Stomach (tissue), 9 donors: ENCODE data around the gene NPHP4. TPM values are rescaled to one million over a fixed set of nuclear protein-coding genes. Genes with fewer than 3 reads are reported as not detected.

Source experiments
- DNase-seq, 2 donors: peaks; one replicate each; pipeline versions ENCODE4 v3.0.0 to v3.0.0-alpha.2; 2013 to 2019
- H3K27ac ChIP-seq, 5 donors: fragments of 200-600 bp in 4 of 5; sonication (generic) in 4 of 5; one replicate each; pipeline ENCODE4 v1.5.1; 2013 to 2019; ENCODE audit warnings: mild to moderate bottlenecking in 1 of 5, moderate library complexity in 1 of 5
- H3K27me3 ChIP-seq, 3 donors: fragments of 200-600 bp; sonication (generic); one replicate each; pipeline ENCODE4 v1.5.1; 2017 to 2019; ENCODE audit warnings: mixed run types in 1 of 3
- H3K36me3 ChIP-seq, 4 donors: fragments of 200-600 bp; sonication (generic); 1 replicate in 3 of 4; 2 replicates in 1 of 4; pipeline ENCODE4 v1.5.1; 2016 to 2019
- H3K4me1 ChIP-seq, 4 donors: fragments of 200-600 bp; sonication (generic); one replicate each; pipeline ENCODE4 v1.5.1; 2016 to 2019
- H3K4me3 ChIP-seq, 4 donors: fragments of 200-600 bp; sonication (generic) in 3 of 4; one replicate each; pipeline ENCODE4 v1.5.1; 2016 to 2019; ENCODE audit warnings: mild to moderate bottlenecking in 1 of 4
- H3K9me3 ChIP-seq, 4 donors: fragments of 200-600 bp; sonication (generic); one replicate each; pipeline ENCODE4 v1.5.1; 2016 to 2019
- EP300 ChIP-seq: sonication (generic); formaldehyde crosslinking; IDR thresholded peaks from one replicate; pipeline ENCODE4 v1.6.1; 2017; ENCODE audit warnings: antibody characterized with exemption
- POLR2A ChIP-seq, 4 donors: fragments of 450-650 bp; IDR thresholded peaks; one replicate each; pipeline ENCODE4 v1.6.1; 2016; ENCODE audit warnings: antibody characterized with exemption in 4 of 4, control low read depth in 2 of 4, mild to moderate bottlenecking in 1 of 4, moderate library complexity in 1 of 4
- POLR2AphosphoS5 ChIP-seq, 3 donors: sonication (generic); formaldehyde crosslinking; IDR thresholded peaks; one replicate each; pipeline ENCODE4 v1.6.1; 2016; ENCODE audit warnings: antibody characterized with exemption in 3 of 3
- WGBS, 5 donors: extraction: QIAGEN DNeasy Blood & Tissue Kit in 3 of 5; methylation state at CpG; one replicate each; pipeline versions ENCODE4 v1.1.5 to v1.1.7; 2013 to 2018; 5-methylcytosine and 5-hydroxymethylcytosine counted together
- intact Hi-C: fragments of 100-400 bp; cut with DNase I; formaldehyde crosslinking; loops from one replicate; pipeline ENCODE4 v1.15.1; 2023; ENCODE audit warnings: low total_unique reads
- polyA plus RNA-seq, 3 donors: library from polyadenylated mRNA; stranded (reverse); fragments of 200-250 nt; gene quantifications; one replicate each; pipeline ENCODE4 v1.2.3, GENCODE V29; 2013
- total RNA-seq, 5 donors: library from RNA; depleted of rRNA; stranded (reverse); fragments of >200 nt; gene quantifications; one replicate each; pipeline versions ENCODE4 v1.1.0 to v1.2.3, GENCODE V29; 2014 to 2016
- TF ChIP-seq, protein P1 (sequence below), 7 experiments: fragments of 450-650 bp in 4 of 7; fragments of 200-600 bp in 3 of 7; sonication (generic) in 3 of 7; IDR thresholded peaks; one replicate each; pipeline ENCODE4 v1.5.1; 2016 to 2019; ENCODE audit warnings: antibody characterized with exemption in 7 of 7, control low read depth in 2 of 7, mild to moderate bottlenecking in 1 of 7
- donor health status: healthy with polysubstance abuse.
- donor health status: Bipolar disorder and iron deficiency.
- donor health status: healthy.

The NPHP4 gene
- total and polyA plus RNA-seq, 8 donors: 1.9 to 29.7 (median 7.3) TPM

DNA sequence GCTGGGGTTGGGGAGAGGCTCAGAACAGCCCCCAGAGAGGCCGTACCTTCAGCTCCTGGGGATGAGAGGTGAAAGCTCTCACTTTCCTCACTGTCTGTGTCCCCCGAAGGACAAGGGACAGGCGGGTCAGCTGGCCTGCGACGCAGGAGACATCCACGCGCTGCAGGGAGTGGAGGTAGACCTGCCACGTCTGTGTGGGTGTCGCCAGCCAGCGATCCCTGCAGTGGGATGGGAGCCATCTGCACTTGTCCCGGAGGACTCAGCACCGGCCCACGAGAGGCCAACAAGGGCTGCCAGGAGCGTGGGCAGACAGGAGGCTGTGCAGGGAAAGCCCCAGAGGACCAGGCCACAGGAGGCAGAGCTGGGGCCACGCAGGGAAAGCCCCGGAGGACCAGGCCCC is 127.2 kb downstream of the NPHP4 start:
- no peak for DNase-seq
- WGBS, 5 donors: 89 to 96% (median 90%) methylated on average over 16 of the region's 16 CpGs
- intact Hi-C loops: no loop called here
- Histone ChIP-seq H3K27ac (no peak overlapping the region), H3K36me3 (peaks cover 0 to 82% (median 62%) of the 10 kb centered on the region in 4 donors), H3K9me3 (no peaks in the 10 kb centered on the region), H3K27me3 (no peaks in the 10 kb centered on the region), H3K4me3 (no peak overlapping the region), H3K4me1 (no peaks in the 10 kb centered on the region)
- TF ChIP-seq, protein P1, sequence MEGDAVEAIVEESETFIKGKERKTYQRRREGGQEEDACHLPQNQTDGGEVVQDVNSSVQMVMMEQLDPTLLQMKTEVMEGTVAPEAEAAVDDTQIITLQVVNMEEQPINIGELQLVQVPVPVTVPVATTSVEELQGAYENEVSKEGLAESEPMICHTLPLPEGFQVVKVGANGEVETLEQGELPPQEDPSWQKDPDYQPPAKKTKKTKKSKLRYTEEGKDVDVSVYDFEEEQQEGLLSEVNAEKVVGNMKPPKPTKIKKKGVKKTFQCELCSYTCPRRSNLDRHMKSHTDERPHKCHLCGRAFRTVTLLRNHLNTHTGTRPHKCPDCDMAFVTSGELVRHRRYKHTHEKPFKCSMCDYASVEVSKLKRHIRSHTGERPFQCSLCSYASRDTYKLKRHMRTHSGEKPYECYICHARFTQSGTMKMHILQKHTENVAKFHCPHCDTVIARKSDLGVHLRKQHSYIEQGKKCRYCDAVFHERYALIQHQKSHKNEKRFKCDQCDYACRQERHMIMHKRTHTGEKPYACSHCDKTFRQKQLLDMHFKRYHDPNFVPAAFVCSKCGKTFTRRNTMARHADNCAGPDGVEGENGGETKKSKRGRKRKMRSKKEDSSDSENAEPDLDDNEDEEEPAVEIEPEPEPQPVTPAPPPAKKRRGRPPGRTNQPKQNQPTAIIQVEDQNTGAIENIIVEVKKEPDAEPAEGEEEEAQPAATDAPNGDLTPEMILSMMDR (IDR thresholded peaks at IDR 0.05): no peak
- TF ChIP-seq POLR2AphosphoS5 (IDR thresholded peaks at IDR 0.05): no peak
- TF ChIP-seq EP300: no peak
- TF ChIP-seq POLR2A (IDR thresholded peaks at IDR 0.05): no peak

DNA sequence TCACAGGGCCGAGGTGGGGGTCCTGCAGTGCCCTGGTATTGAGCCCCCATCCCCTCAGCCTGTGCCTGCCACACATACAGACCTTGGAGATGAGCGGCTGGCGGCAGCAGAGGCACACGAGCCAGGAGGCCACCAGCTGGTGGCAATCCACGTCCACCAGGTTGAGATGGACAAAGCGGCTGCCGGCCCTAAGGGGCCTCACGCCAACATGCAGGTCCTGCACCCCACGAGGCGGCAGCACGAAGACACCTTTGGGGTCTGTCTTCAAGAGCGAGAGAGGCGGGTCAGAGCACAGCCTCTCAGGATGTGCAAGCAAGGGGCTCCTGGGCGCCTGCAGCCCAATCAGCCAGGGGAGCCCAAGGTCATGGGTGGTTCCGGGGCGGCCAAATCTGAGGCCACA is 128.0 kb downstream of the NPHP4 start:
- TF ChIP-seq, protein P1 (IDR thresholded peaks at IDR 0.05): no peak
- TF ChIP-seq EP300 (no peak), POLR2AphosphoS5 (IDR thresholded peaks at IDR 0.05) (no peak), POLR2A (IDR thresholded peaks at IDR 0.05) (no peak)
- intact Hi-C loops: no loop called here
- DNase-seq: no peak
- Histone ChIP-seq H3K27ac (no peak overlapping the region), H3K4me1 (no peaks in the 10 kb centered on the region), H3K36me3 (peaks cover 0 to 84% (median 62%) of the 10 kb centered on the region in 4 donors), H3K9me3 (no peaks in the 10 kb centered on the region), H3K4me3 (no peak overlapping the region), H3K27me3 (no peaks in the 10 kb centered on the region)
- WGBS, 5 donors: 91 to 97% (median 96%) methylated on average over 7 to 16 of the region's 16 CpGs

DNA sequence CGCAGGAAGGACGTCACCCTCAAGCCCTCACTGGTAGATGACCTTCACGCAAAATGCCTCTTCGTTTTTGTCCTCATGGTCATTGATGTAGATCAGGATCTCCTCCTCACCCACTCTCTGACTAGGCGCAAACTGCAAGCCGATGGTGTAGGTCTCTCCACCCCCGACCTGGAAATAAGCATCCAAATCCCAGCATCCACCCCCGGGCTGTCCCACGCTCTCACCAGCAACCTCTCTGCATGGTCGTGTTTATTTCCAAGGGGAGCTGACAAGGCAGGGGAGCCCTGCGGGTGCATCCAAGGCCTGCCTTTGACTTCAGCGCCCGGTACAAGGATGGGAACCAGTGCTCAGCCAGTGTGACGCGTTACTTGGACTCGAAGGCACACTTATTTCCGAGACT is 129.0 kb downstream of the NPHP4 start:
- no peak for DNase-seq
- Histone ChIP-seq H3K4me1 (no peaks in the 10 kb centered on the region), H3K27me3 (no peaks in the 10 kb centered on the region), H3K36me3 (peaks cover 0 to 94% (median 62%) of the 10 kb centered on the region in 4 donors), H3K4me3 (no peak overlapping the region), H3K9me3 (no peaks in the 10 kb centered on the region), H3K27ac (no peak overlapping the region)
- TF ChIP-seq, protein P1 (IDR thresholded peaks at IDR 0.05): no peak
- TF ChIP-seq POLR2AphosphoS5 (IDR thresholded peaks at IDR 0.05): no peak
- no peak for TF ChIP-seq EP300
- no peak for TF ChIP-seq POLR2A (IDR thresholded peaks at IDR 0.05)
- 91 to 97% (median 94%) methylated on average over 17 of the region's 17 CpGs for WGBS, 5 donors
- intact Hi-C loops: no loop called here

DNA sequence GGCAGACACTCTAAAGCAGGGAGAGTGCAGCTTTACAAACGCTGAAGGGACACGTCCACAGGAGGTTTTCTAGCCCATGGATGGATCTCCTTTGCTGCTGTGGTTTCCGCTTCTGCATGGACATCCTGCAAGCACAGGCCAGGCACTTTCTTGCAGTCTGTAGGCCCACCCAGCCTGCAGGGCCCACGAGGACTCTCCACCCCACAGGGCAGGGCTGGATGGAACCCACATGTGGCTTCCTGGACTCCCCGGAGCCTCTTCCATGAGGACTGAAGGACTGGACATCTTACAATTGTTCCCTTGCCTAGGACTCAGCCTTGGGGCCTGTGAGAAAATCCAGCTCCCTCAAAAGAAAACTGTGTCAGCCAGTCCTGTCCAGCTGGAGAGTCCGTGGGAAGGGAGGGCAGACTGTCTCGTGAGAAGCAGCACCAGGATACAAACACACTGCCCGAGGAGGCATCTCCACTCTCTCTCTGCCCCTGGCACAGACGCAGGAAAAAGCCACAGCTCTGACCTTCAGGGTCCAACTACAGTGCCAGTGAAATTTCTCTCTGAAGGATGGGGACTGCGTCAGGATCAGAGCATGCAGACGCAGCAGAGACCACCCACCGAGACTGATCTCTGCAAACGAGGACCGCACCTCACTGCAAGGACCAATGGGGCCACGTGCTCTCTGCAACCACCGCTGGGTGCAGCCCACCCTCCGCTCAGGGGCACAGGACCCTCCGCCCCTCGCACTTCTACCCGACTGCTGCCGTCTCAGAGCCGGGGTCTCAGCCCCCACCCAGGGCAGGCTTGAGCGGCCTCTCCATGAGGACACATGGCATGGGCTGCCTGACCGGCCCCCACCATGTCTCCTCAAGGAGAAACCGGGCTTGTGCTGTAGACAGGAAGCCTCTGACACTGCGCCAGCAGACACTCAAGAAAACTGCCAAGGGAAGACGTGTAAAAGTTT is 130.1 kb downstream of the NPHP4 start:
- no peaks in the 10 kb centered on the region for H3K9me3 ChIP-seq
- no peak overlapping the region for H3K27ac ChIP-seq
- no peak for TF ChIP-seq POLR2AphosphoS5 (IDR thresholded peaks at IDR 0.05)
- TF ChIP-seq POLR2A (IDR thresholded peaks at IDR 0.05): no peak
- H3K4me3 ChIP-seq: no peak overlapping the region
- H3K36me3 ChIP-seq: peaks cover 0 to 89% (median 56%) of the 10 kb centered on the region in 4 donors
- no peak for DNase-seq
- no peaks in the 10 kb centered on the region for H3K4me1 ChIP-seq
- H3K27me3 ChIP-seq: no peaks in the 10 kb centered on the region
- 88 to 93% (median 88%) methylated on average over 24 to 27 of the region's 27 CpGs for WGBS, 5 donors
- intact Hi-C loops: no loop called here

DNA sequence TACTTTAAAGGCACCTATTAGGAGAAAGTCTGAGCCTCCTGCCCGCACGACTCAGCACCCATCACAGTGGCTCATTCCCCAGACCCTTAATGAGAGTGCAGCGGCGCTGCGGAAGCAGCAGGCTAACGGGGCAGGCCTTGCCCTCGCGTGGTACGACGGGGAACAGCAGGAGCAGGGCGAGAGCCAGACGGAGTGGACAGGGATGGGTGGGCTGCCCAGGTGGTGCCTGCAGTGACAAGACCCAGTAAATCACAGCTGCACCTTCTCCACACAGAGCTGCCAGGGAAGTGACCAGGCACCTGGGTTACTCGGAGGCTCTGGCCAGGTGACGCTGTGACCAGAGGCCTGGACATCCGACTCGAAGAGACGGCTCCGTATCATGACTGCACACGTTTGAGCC is 131.9 kb downstream of the NPHP4 start:
- intact Hi-C loops: no loop called here

More for the DNA sequence above, 131.9 kb downstream of the NPHP4 start:
- no peak for DNase-seq
- H3K4me3 ChIP-seq: no peak overlapping the region
- no peak for TF ChIP-seq POLR2AphosphoS5 (IDR thresholded peaks at IDR 0.05)
- no peak for TF ChIP-seq POLR2A (IDR thresholded peaks at IDR 0.05)
- TF ChIP-seq, protein P1 (IDR thresholded peaks at IDR 0.05): no peak
- no peak for TF ChIP-seq EP300
- H3K27me3 ChIP-seq: no peaks in the 10 kb centered on the region
- H3K4me1 ChIP-seq: no peaks in the 10 kb centered on the region
- peaks cover 0 to 75% (median 46%) of the 10 kb centered on the region in 4 donors for H3K36me3 ChIP-seq
- H3K27ac ChIP-seq: no peak overlapping the region
- 90 to 95% (median 93%) methylated on average over 19 of the region's 19 CpGs for WGBS, 5 donors
- H3K9me3 ChIP-seq: no peaks in the 10 kb centered on the region
